ENCODE measurements around the gene PROC.
"Not testable (repeated sequence)": the region's sequence is repeated elsewhere in the genome, so short reads cannot be mapped to it uniquely, and the experiment has no call there.

PROC gene

DNA sequence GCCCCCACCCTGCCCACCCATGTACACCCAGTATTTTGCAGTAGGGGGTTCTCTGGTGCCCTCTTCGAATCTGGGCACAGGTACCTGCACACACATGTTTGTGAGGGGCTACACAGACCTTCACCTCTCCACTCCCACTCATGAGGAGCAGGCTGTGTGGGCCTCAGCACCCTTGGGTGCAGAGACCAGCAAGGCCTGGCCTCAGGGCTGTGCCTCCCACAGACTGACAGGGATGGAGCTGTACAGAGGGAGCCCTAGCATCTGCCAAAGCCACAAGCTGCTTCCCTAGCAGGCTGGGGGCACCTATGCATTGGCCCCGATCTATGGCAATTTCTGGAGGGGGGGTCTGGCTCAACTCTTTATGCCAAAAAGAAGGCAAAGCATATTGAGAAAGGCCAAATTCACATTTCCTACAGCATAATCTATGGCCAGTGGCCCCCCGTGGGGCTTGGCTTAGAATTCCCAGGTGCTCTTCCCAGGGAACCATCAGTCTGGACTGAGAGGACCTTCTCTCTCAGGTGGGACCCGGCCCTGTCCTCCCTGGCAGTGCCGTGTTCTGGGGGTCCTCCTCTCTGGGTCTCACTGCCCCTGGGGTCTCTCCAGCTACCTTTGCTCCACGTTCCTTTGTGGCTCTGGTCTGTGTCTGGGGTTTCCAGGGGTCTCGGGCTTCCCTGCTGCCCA is 9.3 kb downstream of the PROC start:
- no peak for DNase-seq (ENCODE audit: low read depth in 2 of 2)

DNA sequence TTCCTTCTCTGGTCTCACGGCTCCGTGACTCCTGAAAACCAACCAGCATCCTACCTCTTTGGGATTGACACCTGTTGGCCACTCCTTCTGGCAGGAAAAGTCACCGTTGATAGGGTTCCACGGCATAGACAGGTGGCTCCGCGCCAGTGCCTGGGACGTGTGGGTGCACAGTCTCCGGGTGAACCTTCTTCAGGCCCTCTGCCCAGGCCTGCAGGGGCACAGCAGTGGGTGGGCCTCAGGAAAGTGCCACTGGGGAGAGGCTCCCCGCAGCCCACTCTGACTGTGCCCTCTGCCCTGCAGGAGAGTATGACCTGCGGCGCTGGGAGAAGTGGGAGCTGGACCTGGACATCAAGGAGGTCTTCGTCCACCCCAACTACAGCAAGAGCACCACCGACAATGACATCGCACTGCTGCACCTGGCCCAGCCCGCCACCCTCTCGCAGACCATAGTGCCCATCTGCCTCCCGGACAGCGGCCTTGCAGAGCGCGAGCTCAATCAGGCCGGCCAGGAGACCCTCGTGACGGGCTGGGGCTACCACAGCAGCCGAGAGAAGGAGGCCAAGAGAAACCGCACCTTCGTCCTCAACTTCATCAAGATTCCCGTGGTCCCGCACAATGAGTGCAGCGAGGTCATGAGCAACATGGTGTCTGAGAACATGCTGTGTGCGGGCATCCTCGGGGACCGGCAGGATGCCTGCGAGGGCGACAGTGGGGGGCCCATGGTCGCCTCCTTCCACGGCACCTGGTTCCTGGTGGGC is 10.0 kb downstream of the PROC start:
- DNase-seq (ENCODE audit: low read depth in 2 of 2): no peak

DNA sequence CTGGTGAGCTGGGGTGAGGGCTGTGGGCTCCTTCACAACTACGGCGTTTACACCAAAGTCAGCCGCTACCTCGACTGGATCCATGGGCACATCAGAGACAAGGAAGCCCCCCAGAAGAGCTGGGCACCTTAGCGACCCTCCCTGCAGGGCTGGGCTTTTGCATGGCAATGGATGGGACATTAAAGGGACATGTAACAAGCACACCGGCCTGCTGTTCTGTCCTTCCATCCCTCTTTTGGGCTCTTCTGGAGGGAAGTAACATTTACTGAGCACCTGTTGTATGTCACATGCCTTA is 10.5 kb downstream of the PROC start:
- no peak for DNase-seq (ENCODE audit: low read depth in 2 of 2)

DNA sequence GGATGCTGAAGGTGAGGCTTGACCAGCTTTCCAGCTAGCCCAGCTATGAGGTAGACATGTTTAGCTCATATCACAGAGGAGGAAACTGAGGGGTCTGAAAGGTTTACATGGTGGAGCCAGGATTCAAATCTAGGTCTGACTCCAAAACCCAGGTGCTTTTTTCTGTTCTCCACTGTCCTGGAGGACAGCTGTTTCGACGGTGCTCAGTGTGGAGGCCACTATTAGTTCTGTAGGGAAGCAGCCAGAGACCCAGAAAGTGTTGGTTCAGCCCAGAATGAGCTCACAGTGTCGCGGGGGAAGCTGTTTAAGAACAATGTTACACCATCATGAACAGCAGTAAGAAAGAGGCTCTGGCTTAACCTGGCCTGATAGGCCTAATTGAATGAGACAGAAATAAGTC is 11.1 kb downstream of the PROC start:
- DNase-seq (ENCODE audit: low read depth in 2 of 2): no peak

DNA sequence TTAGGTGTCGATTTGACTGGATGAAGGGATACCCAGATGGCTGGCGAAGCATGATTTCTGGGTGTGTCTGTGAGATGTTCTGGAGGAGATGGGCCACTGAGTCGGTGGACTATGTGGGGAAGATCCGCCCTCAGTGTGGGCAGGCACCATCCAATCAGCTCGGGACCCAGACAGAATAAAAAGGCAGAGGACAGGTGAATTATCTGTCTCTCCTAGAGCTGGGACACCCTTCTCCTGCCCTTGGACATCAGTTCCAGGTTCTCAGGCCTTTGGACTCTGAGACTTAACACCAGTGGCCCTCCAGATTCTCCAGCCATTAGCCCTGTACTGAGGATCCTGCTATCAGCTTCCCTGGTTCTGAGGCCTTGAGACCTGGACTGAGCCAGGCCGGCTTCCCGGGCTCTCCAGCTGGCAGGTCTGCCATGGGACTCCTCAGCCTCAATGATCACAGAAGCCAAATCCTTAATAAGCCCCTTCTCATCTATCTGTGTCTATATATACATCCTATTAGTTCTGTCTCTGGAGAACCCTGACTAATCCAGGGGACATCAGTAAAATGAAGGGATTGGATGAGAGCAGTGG is 11.7 kb downstream of the PROC start:
- DNase-seq (ENCODE audit: low read depth in 2 of 2): no peak

DNA sequence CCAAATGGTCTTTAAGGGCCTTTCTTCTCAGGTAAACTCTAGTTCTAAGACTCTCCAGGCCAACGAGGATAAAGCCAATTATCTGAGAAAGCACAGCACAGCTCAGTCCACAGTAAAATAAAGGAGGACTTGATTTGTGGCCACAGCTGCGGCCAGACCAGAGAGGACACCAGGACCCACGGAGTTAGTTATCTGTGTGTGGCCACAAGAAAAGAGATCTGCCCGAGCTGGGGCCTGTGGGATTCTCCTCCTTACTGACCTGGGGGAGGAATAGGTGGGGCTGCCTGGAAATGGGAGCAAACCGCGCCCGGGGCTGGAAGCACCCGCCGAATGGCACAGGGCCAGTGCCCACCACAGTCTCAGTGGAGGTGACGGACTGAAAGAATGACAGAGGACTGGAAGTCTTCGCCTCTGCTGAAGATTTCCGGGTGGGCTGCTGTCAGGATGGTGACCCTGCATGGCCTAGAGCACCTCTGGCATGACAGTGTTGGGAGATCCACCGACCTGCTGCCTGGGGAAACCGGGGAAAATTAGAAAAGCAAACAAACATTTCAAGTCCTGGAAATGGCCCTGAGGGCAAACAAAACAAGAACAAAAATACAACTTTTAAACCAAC is 13.3 kb downstream of the PROC start:
- DNase-seq (ENCODE audit: low read depth in 2 of 2): no peak

DNA sequence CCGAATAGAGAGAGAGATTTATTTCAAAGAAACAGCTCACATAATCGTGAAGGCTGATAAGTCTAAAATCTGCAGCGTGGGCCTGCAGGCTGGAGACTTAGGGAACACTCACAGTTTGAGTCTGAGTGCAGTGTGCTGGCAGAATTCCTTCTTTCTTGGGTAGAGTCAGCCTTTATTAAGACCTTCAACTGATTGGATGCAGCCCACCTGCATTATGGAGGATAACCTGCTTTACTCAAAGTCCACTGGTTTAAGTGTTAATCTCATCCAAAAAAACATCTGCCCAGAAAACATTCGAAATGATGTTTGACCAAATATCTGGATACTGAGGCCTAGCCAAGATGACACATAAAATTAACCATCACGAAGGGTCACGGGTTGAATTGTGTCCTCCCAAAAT is 16.3 kb downstream of the PROC start:
- DNase-seq (ENCODE audit: low read depth in 2 of 2): no peak

DNA sequence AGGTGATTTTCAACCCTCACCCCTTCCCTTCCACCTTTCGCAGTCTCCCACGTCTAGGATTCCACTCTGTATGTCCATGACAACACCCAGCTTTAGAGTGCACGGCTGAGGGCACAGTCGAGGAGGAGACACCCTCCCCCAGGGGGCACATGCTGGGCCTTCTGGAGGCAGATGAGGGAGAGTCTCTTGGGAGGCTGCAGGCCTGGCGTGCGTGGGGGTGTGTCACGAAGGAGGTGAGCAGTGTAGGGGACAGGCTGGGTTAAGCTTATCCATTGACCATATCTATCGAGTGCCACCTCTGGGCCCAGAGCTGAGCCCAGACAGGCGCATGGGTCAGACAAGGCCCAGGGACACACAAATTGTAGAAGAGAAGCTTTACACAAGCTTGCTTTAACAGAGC is 18.8 kb downstream of the PROC start:
- no peak for DNase-seq (ENCODE audit: low read depth in 2 of 2)

DNA sequence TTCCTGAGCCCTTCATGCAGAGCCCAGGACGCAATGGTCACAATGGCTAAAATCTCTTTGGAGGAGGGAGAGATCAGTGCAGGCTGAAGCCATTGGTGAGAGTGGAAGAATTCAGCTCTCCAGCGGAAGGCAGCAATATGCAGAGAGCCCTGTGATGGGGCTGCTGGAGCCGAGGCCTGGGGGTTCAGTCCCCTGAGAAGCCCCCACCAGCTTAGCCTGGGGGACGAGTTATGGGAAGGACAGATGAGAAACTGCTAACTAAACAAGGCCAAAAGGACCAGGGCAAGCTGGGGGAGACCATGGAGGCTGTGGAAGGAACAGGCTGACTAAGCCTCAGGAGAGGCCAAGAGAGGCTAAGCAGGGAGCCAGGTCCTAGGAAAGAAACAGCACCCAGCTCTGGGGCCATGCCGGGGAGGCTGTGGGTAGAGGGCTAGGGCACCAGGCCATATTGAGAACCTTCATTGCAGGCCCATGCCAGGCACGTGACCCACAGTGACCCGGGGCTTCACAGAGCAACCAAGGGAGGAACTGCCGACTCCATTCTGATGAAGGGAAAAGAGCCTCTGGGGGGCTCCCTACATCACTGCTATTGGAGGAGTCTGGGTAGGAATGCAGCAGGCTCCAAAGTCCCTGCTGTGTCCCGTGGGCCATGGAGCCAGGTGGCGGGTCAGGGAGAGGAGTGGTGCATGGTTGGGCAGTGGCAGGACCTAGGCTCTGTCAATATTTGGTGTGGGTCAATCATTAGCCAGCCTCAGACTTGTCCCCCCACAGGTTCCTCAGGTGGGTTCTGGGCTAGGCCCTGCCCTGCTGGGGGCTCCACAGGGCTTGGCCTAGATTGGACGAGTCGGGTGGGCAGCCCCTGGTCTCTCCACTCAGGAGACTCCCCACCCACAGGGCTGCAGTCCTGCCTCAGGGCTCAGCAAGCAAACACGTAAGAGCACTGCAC is 19.8 kb downstream of the PROC start:
- DNase-seq (ENCODE audit: low read depth in 2 of 2): no peak

DNA sequence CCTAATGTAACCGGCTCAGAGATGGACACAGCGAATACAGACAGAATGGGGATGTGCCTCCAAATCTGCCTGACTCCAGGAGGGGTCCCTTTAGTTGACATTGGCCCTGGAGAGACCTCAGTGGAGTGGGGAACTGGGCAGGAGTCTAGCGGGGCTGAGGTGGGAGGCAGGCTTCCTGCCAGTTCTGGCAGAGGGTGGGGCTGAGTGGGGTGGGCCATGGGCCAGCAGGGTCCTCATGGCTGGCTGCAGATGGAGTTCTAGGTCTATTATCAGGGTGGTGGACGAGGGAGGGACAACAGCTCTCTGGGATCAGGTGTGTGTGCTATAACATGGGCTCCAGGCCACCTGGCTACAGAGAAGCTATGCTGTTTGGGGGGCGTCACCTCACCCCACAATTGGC is 21.1 kb downstream of the PROC start:
- DNase-seq (ENCODE audit: low read depth in 2 of 2): no peak

DNA sequence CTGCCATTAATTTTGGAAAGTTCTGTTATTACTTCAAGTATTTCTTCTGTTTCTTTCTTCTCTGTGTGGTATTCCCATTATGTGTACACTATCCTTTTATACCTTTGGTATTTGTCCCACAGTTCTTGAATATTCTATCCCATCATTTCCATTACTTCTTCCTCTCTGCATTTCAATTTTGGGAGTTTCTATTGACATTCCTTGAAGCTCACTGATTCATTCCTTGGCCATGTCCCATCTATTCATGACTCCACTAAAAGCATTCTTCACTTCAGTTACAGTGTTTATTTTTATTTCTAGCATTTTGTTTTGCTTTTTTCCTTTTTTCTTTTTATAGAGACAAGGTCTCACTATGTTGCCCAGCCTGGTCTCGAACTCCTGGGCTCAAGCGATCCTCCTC is 30.3 kb downstream of the PROC start:
- no peak for DNase-seq (ENCODE audit: low read depth in 2 of 2)

DNA sequence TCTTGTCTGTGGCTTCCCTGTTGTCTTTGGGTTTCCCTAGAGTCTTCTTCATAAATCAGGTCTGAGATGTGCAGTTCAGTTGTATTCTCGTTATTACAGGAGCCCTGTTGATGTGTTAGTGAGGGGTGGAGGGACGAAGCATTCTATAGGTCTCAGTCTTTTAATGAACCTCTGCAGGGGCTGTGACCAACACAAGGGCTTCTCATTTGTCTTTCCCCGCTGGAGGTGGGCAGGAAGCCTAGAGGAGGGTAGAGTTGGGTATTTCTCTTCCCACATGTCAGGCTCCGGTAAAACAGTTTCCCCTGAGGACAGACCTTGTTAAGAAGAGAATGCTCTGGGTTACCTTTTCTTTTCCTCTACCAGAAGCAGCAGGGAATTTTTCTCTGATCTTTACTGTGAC is 31.2 kb downstream of the PROC start:
- no peak for DNase-seq (ENCODE audit: low read depth in 2 of 2)

DNA sequence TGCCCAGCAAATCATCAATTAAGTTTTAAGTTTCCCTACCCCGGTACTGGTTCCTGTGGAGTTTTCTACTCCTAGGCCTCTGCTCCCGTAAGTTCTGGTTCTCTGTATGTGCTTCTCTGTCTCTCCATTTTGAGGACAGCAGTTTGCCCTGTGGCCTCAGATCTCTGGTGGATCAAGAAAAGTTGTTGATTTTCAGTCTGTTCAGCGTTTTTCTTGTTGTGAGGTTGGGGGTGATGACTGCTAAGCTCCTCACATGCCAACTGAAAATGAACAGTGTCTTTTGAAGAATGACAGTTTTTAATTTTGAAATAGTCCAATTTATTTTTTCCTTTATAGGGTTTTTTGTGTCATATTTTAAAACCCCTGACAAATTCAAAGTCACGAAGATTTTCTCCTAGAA is 31.7 kb downstream of the PROC start:
- DNase-seq (ENCODE audit: low read depth in 2 of 2): no peak

DNA sequence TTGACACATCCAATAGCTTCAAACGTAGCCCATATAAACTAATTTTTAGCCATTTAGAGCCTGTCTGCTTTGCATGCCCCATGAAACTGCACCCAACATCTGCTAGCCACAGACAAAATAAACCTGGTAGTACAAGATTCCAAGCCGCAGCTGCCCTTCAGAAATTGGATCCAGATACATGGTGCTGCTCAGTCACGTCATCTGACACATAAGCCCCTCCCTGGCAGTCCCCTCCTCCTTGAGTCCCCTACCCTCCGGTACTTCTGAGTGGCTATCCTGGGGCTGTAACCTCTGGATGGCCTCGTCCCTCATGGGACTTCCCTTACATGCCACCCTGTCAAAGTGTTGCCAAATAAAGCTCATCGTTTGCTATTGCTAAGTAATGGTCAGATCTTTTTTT is 33.8 kb downstream of the PROC start:
- no peak for DNase-seq (ENCODE audit: low read depth in 2 of 2)

DNA sequence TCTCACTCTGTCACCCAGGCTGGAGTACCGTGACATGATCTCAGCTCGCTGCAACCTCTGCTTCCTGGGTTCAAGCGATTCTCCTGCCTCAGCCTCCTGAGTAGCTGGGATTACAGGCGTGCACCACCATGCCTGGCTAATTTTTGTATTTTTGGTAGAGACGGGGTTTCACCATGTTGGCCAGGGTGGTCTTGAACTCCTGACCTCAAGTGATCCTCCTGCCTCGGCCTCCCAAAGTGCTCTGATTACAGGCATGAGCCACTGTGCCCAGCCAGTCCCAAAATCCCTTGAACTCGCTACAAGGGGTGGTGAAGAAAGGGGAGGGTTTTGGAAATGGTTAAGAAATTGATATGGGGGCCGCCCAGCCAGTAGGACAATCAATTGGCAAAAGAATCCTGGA is 34.2 kb downstream of the PROC start:
- not testable (repeated sequence) for DNase-seq (ENCODE audit: low read depth in 2 of 2)

DNA sequence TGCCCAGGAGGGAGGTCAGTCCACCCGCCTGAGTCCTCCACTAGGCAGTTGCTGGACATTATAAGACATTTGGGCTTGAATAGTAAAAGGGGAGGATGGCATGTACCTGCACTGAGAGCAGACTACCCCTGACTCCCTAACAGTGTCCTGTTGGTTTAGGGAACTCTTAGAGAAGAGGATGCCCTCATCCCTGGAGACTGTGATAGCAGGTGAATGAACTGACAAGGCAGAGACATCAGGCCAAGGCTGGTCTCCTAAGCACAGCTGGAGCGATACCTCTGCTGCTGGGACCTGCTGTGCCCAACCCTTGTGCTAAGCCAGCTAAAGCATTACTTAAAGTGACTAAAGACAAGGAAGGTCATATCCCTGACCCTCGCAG is 34.8 kb downstream of the PROC start:
- no peak for DNase-seq (ENCODE audit: low read depth in 2 of 2)

DNA sequence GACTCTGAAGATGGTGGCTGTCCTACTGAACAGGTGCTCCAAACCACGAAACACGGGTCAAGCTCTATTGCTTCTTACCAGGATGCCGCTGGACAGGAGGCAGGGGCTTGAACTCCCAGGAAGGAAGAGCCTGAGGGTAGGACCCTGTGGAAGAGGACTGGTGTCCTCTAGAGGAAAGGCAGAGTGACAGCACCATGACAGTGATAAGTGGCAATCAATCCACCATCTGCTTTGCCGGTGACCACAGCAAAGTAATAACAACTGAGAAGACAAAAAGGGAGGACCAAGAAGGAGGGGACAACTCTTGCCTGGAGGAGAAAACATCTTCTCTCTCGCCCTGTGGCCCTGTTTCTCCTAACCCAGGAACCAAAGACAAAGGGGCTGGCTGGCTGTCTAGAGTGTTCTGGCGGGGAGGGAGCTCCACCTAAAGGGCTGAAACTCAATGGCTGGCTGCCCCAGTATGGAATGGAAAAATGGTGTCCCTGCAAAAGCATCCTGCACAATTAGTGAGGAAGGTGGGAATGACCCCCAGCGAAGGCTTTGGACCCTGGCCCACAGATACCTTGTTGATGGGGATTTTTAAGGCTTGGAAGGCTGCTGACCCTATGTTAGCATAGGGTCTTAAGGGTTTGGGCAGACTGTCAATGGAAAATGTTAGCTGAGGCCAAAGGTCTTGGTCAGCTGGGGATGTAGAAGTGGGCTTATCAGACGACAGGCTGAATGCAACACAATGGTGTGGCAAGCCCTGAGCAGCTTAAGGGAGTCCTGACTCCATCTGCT is 35.4 kb downstream of the PROC start:
- no peak for DNase-seq (ENCODE audit: low read depth in 2 of 2)

DNA sequence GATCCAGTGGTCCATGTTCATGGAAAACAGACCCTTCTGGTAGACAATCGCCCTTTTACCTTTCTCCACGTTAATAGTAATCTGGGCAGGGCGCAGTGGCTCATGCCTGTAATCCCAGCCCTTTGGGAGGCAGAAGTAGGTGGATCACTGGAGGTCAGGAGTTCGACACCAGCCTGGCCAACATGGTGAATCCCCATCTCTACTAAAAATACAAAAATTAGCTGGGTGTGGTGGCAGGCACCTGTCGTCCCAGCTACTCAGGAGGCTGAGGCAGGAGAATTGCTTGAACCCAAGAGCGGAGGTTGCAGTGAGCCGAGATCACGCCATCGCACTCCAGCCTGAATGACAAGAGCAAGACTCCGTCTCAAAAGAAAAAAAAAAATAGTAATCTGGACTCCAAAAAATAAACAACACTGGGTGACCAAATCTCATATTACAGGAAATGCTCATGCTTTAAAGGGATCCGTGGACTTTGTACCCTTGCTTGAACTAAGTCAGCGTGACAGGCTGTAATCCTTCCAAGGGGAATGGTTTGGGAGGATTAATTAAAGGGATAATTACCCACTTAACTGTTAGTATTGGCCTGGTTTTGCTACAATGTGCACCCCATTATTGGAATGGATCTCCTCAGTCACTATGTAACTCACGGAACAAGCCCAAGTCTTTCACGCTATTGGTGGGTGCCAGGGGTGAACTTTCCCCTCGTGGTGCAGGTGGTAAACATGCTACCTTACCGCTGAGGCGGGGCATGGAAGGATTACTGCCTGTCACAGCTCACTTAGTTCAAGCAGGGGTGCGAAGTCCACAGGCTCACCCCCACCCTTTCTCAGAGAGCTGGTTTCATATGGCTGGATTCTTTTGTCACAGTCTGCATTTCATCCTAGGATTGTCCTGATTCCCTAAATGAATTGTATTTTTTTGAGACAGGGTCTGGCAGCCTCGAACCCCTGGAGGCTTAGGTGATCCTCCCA is 36.7 kb downstream of the PROC start:
- no peak for DNase-seq (ENCODE audit: low read depth in 2 of 2)

DNA sequence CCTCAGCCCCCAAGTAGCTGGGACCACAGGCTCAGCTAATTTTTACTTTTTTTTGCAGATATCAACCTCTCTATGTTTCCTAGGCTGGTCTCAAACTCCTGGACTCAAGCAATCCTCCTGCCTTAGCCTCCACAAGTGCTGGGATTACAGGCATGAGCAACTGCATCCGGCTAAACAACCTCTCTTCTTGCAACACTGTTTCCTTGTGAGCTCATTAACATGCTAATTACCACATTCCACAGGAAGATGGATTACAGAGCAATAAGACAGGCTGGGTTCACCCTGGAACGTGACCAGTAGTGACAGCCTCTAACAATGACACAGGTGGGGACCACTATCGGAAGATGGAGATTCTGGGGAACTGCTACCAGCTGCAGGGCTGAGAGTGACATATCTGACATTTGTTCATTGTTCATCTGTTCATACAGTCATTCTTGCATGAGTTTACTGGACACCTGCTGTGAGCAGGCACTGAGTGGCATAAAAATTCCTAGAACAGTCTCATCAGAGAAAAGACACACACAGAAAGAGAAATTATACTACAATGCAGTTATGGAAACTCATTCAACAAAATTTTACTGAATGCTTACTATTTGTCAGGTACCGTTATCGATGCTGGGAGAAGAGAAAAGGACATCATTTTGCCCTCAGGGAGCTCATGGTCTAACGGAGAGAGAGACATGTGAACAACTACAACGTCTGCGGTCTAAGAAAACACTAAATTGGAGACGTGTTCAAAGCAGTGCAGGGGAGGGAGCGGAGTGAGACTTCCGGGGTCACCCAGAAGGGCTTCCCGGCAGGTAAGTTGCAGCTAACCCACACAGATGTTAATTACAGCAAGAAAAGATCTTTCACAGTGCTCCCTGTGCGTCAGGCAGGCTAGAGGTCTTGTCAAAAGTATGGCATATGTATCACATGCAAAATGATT is 37.6 kb downstream of the PROC start:
- DNase-seq (ENCODE audit: low read depth in 2 of 2): no peak
